SH-SY5Y (cell line): ENCODE measurements around the gene SUV39H1.

Experiments
- GATA2 ChIP-seq: IDR thresholded peaks from 2 replicates; pipeline ENCODE4 v1.6.1; 2011; ENCODE audit warnings: mild to moderate bottlenecking, low read depth, low read length
- GATA3 ChIP-seq: IDR thresholded peaks from 2 replicates; pipeline ENCODE4 v1.6.1; 2011; ENCODE audit warnings: low read depth, mild to moderate bottlenecking, low read length, moderate library complexity

- TF ChIP-seq GATA3 (no peak), GATA2 (no peak)
Observed at GRCh38 chrX:48681539-48682183, 14.9 kb upstream of the SUV39H1 start.
